ENCODE measurements around the gene BICD1.

The BICD1 gene

GRCh38 chr12:32104572-32105355 is 1.9 kb upstream of the BICD1 start:
- no peak for DNase-seq (ENCODE audit: low read depth)

GRCh38 chr12:32105986-32106516 is 596 bp upstream of the BICD1 start:
- DNase-seq (ENCODE audit: low read depth): no peak

DNA sequence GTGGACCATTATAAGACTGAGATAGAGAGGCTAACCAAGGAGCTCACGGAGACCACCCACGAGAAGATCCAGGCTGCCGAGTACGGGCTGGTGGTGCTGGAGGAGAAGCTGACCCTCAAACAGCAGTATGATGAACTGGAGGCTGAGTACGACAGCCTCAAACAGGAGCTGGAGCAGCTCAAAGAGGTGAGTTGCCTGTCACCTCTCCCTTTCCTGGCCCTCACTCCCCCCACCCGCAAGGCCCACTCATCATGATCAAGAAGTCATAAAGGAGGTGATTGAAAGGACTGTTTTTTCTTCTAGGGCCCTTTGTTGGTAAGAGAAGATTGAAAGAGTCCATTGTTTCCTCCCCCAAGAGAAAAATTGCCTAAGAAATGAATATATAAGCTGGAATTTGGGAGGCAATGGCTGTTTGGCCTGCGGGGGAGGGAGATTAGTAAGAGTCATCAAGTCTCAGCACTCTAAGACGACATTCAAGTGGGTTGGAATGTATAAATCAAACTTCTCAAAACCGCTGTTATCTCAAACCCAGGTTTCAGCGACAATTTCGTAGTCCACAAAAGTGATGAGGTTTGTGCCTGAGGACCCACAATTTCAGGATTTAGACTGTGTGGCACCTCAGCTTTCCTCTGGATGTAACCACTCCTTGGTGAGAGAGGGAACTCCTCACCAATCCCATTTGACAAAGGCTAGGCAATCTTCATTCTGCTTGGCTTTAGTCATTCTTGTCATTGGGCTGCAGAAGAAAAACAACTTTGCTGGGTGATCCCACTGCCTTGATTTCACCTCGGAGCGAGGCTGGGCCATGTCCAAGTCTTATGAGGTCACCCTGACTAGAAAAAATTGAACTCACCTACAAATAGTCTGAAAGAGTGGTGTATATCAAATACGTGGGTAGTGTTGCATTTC is 966 bp downstream of the BICD1 start:
- peak; percentile 29 for DNase-seq (ENCODE audit: low read depth)

- DNase-seq (ENCODE audit: low read depth): no peak
Observed at GRCh38 chr12:32108787-32109186, 2.1 kb downstream of the BICD1 start.

DNA sequence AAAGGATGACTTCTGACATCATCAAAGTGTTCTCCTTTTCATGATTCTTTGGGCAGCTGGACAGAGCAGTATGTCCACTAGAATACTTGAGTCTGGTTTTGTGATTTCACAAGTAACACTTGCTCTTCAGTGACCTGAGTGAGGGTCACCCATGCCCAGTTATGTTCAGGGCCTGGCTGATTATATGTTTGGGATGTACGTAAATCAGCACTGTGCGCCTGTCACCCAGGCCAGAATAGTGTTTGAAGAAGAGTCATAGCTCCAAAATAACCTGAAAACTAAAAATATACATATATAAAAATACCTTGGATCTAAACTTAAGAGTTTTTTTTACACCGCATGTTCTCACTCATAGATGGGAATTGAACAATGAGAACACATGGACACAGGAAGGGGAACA is 3.8 kb downstream of the BICD1 start:
- DNase-seq (ENCODE audit: low read depth): no peak

DNA sequence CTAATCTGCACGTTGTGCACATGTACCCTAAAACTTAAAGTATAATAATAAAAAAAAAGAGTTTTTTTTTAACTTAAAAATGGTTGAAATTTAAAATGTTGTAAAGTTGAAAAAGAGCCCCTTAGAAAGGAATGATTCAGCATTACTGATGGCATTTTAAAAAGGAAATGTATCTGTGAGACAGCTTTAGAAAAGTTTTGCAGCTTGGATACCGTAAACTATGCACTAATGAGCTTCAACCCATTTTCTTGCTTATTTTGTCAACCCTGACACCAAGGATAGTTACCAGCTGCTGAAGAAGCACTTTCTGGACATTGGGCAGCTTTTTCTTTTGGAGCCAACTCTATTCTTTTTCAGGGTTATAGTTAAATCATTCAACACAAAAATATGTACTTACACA is 4.3 kb downstream of the BICD1 start:
- no peak for DNase-seq (ENCODE audit: low read depth)

DNA sequence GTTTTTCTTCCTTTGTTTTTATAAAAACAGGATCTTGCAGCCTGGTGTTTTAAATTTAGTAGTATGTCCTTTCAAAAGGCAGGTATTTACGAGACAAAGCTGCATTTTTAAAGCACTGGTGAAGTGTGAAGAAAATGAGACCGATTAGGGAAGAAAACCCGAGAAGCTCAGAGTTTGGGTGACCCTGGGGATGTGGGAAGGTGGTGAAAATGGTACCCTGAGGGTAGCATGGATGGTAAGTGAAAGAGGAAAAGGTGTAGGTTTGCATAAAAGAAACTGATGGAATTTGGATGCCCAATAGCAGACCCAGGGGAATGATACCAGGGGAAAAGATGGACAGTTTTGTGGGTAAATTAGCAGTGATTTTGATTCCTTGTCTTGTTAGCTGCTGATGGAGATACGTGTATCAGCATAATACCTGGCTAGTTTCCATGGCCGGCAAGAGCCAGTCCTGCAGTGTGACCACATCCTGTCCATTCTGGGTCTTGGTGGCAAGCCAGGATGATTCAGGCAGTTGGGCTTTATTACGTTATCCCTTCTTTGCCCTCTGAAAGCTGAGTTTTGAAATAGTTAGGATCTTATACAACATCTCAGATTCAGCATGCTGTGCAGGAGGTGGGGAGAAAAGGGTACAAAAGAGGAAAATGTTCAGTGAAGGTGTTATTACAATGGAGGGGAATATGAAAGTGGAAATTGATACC is 8.9 kb downstream of the BICD1 start:
- DNase-seq (ENCODE audit: low read depth): no peak

- DNase-seq (ENCODE audit: low read depth): no peak
Observed at GRCh38 chr12:32116897-32117296, 10.2 kb downstream of the BICD1 start.

DNA sequence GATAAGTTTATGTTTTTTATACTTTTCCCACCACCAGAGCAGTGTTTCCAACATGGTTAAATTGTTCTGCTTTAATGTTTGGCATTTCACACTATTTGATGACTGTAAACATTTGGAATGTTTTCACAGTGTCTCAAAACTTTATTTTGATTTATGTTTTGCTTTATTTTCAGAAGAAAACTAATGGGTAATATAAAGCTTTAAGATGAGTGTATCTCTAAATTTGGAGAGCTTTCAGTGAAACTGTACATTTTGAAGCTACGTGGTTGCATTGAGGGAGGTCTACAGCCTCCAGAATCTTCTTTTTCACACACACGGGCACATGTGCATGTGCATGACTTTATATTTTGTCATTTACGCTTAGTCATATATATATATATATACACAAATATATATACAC is 10.7 kb downstream of the BICD1 start:
- no peak for DNase-seq (ENCODE audit: low read depth)

DNA sequence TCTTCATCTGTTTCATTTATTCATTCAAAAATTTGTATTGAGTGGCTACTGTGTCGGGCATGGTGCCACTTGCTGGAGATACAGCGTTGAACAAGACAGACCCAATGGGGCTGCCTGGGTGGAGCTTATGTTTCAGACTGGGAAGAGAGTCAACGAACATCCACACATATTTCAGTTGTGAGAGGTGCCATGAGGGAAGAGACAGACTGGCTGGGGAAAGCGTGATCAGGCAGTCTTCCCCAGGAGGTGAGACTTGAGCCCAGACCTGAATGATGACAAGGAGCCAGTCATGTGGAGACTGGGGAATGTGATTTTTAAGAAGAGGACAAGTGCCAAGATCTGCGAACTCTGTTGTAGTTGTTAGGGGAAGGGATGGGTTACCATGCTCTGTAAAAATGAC is 12.2 kb downstream of the BICD1 start:
- no peak for DNase-seq (ENCODE audit: low read depth)

DNA sequence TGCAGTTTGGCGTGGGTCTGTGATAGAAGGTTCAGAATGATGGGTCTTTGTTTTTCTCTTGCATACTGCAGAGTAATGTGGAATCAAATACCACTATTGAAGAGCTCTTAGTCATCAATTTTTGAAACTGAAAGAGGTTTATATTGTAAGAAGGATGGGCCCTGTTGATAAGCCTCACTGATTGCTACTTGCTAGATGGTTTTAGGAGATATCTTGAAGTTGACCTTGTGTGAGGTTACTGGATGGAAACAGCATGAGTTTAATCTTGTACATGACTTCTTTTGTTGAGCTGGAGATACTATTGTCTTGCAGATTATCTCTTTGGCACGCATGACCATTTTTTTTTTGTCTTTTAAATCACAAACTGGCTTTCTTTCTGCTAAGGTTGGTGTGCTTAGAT is 13.8 kb downstream of the BICD1 start:
- no peak for DNase-seq (ENCODE audit: low read depth)

- no peak for DNase-seq (ENCODE audit: low read depth)
Observed at GRCh38 chr12:32124637-32125036, 18.0 kb downstream of the BICD1 start.

GRCh38 chr12:32125455-32126084 is 18.9 kb downstream of the BICD1 start:
- DNase-seq (ENCODE audit: low read depth): no peak

DNA sequence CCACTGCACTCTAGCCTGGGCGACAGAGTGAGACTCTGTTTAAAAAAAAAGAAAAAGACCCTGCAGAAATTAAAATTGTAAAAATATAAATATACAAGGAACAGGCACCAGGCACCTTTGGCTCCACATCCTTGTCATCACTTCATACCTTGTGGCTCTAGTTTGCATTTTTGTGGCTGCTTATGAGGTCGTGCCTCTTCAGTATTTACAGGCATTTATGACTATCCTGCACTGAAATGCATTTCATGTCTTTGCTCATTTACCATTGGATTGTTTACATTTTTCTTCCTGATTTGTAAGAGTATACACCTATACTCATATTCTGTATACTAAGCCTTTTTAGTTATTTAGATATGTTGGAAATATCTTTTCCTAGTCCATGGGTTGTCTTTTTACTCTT is 20.1 kb downstream of the BICD1 start:
- DNase-seq (ENCODE audit: low read depth): no peak

DNA sequence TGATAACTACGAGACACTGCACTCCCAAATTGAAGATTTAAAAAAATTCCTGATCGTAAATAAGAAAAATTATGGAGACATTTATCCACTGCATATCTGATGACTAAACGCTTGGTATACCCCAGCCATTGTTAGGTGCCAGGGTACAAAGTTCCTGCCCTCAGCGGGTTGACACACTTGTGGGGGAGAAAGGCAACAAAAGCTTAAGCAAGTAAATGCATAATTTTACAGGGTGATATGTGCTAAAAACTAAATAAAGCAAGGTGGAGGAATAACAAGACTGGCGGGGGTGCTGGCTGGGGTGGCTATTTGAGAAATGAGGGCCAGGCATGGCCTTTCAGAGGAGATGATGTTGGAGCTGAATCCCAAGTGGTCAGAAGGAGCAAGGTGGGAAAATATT is 25.0 kb downstream of the BICD1 start:
- no peak for DNase-seq (ENCODE audit: low read depth)

DNA sequence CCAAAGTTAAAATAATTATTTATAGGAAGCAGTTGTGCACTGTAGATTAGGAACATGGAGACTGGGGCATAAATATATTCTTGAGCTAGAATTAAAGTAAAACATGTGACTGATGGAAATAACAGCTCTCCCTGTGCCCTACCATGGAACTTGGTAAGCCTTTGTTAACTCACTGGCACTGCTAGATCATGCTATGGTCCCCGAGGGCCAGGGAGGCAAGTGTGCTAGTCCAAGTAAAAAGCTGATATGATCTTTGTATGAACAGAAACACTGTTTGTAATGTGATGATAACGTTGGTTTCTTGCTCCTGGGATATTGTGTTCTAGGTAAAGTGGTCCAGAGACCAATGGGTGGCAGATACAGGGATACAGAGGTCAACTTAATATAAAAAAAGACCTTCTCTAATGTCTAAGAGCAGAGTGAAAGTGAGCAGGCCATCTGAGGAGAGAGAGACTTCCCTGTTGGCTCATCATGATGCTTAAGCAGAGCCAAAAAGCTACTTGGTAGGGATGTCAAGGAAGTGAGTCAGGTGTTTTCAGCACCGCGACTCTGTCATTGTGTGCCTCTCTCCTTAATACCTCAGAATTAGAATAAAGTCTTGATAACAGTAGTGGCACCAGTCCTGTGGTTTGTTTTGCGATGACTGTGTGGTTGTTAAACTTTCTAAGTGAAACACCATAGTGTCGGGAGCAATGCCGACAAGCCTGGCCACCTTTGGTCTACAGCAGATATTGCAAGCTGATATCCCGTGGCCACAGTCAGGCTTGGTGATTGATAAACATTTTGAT is 27.6 kb downstream of the BICD1 start:
- no peak for DNase-seq (ENCODE audit: low read depth)

- no peak for DNase-seq (ENCODE audit: low read depth)
Observed at GRCh38 chr12:32135967-32136366, 29.3 kb downstream of the BICD1 start.

DNA sequence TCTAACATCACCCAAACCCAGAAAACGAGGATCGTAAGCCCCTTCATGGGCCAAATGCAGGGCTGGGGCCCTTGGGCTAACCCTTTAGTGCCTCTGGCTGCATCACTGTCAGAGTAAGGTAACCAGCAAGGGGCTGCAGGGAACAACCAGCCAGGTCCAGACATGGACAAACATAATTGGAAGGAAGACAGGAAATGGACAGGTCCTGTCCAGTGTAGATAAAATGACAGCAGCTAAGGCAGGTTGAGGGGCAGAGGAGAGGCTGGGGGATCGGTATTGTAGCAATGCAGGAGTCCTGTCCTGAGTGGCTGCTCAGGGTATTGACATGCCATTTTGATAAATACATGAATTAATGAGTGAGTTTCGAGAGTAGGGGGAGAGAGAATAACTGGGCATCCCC is 29.8 kb downstream of the BICD1 start:
- DNase-seq (ENCODE audit: low read depth): no peak

- DNase-seq (ENCODE audit: low read depth): peak; percentile 10
Observed at GRCh38 chr12:32139064-32139421, 32.4 kb downstream of the BICD1 start.

- no peak for DNase-seq (ENCODE audit: low read depth)
Observed at GRCh38 chr12:32140877-32141276, 34.2 kb downstream of the BICD1 start.

- no peak for DNase-seq (ENCODE audit: low read depth)
Observed at GRCh38 chr12:32145096-32145495, 38.4 kb downstream of the BICD1 start.

Measured in stimulated activated CD4-positive, alpha-beta T cell treated with anti-CD3 and anti-CD28 coated beads, Interleukin-2, amount 100 ng/mL, for 4 hours (primary cell).